IPS DF 19.7 (cell line): ENCODE results near the gene PLCG2.
"Not testable (repeated sequence)": the region's sequence is repeated elsewhere in the genome, so short reads cannot be mapped to it uniquely, and the experiment has no call there.

Source experiments
- DNase-seq: peaks from one replicate; pipeline ENCODE4 v3.0.0-alpha.2; 2013; ENCODE audit warnings: low read depth, low spot score

Gene PLCG2

GRCh38 chr16:81912395-81912794 is 133.3 kb downstream of the PLCG2 start:
- no peak for DNase-seq

- no peak for DNase-seq
These were observed 134.1 kb downstream of the PLCG2 start for GRCh38 chr16:81913222-81913621.

GRCh38 chr16:81917375-81917774 is 138.3 kb downstream of the PLCG2 start:
- DNase-seq: no peak

- DNase-seq: no peak
These were observed 139.8 kb downstream of the PLCG2 start for GRCh38 chr16:81918927-81919326.

GRCh38 chr16:81920498-81920897 is 141.4 kb downstream of the PLCG2 start:
- no peak for DNase-seq

- no peak for DNase-seq
These were observed 142.2 kb downstream of the PLCG2 start for GRCh38 chr16:81921085-81921814.

GRCh38 chr16:81921843-81922584 is 142.9 kb downstream of the PLCG2 start:
- no peak for DNase-seq

- DNase-seq: no peak
These were observed 144.2 kb downstream of the PLCG2 start for GRCh38 chr16:81923296-81923695.

GRCh38 chr16:81925016-81925415 is 145.9 kb downstream of the PLCG2 start:
- DNase-seq: no peak

GRCh38 chr16:81926036-81926435 is 146.9 kb downstream of the PLCG2 start:
- DNase-seq: no peak

GRCh38 chr16:81927561-81928185 is 148.6 kb downstream of the PLCG2 start:
- DNase-seq: no peak

GRCh38 chr16:81928271-81928918 is 149.3 kb downstream of the PLCG2 start:
- no peak for DNase-seq

GRCh38 chr16:81928975-81929374 is 149.9 kb downstream of the PLCG2 start:
- no peak for DNase-seq

GRCh38 chr16:81929841-81930240 is 150.8 kb downstream of the PLCG2 start:
- DNase-seq: no peak

GRCh38 chr16:81931927-81932326 is 152.8 kb downstream of the PLCG2 start:
- no peak for DNase-seq

GRCh38 chr16:81932668-81933067 is 153.6 kb downstream of the PLCG2 start:
- no peak for DNase-seq

GRCh38 chr16:81933361-81933760 is 154.3 kb downstream of the PLCG2 start:
- no peak for DNase-seq

GRCh38 chr16:81934711-81935110 is 155.6 kb downstream of the PLCG2 start:
- not testable (repeated sequence) for DNase-seq

- DNase-seq: no peak
These were observed 157.3 kb downstream of the PLCG2 start for GRCh38 chr16:81936209-81937000.

GRCh38 chr16:81937305-81938038 is 158.4 kb downstream of the PLCG2 start:
- no peak for DNase-seq
